ENCODE data around the gene SPON2.

Gene SPON2

GRCh38 chr4:1194010-1194900 is 21.9 kb upstream of the SPON2 start:
- peak; percentile 5 for DNase-seq

- peak; percentile 5 for DNase-seq
Measured at GRCh38 chr4:1193206-1194009, 21.0 kb upstream of the SPON2 start.

GRCh38 chr4:1192493-1193205 is 20.3 kb upstream of the SPON2 start:
- DNase-seq, result no peak

GRCh38 chr4:1192091-1192492 is 19.7 kb upstream of the SPON2 start:
- DNase-seq, result no peak

GRCh38 chr4:1191621-1192020 is 19.2 kb upstream of the SPON2 start:
- DNase-seq, result no peak

GRCh38 chr4:1187182-1187581 is 14.8 kb upstream of the SPON2 start:
- peak; percentile 9 for DNase-seq

- DNase-seq, result no peak
Measured at GRCh38 chr4:1183985-1184773, 11.8 kb upstream of the SPON2 start.

- no peak for DNase-seq
Measured at GRCh38 chr4:1182313-1182712, 9.9 kb upstream of the SPON2 start.

- DNase-seq, result no peak
Measured at GRCh38 chr4:1180663-1181062, 8.3 kb upstream of the SPON2 start.

GRCh38 chr4:1179976-1180375 is 7.6 kb upstream of the SPON2 start:
- no peak for DNase-seq

- no peak for DNase-seq
Measured at GRCh38 chr4:1179089-1179441, 6.7 kb upstream of the SPON2 start.

- no peak for DNase-seq
Measured at GRCh38 chr4:1178300-1179088, 6.1 kb upstream of the SPON2 start.

- no peak for DNase-seq
Measured at GRCh38 chr4:1177274-1178141, 5.1 kb upstream of the SPON2 start.

- DNase-seq, result no peak
Measured at GRCh38 chr4:1176398-1177273, 4.3 kb upstream of the SPON2 start.

GRCh38 chr4:1175635-1176229 is 3.3 kb upstream of the SPON2 start:
- DNase-seq, result no peak

- DNase-seq, result no peak
Measured at GRCh38 chr4:1174941-1175634, 2.7 kb upstream of the SPON2 start.

GRCh38 chr4:1172971-1173757 is 781 bp upstream of the SPON2 start:
- no peak for DNase-seq

Data from activated CD4-positive, alpha-beta T cell treated with anti-CD3 and anti-CD28 coated beads for 1 hour (primary cell).